Esophagus muscularis mucosa (tissue), 4 donors: ENCODE data around the gene ZRANB1. TPM values are rescaled to one million over a fixed set of nuclear protein-coding genes. Genes with fewer than 3 reads are reported as not detected.

ENCODE experiments used
- DNase-seq: peaks from one replicate; pipeline ENCODE4 v3.0.0-alpha.2; 2017; ENCODE audit errors: extremely low spot score
- H3K27ac ChIP-seq, 4 donors: fragments of 200-600 bp; sonication (generic); replicated peaks in 1 of 4; 1 replicate in 3 of 4; 2 replicates in 1 of 4; pipeline ENCODE4 v1.5.1; 2016 to 2019; ENCODE audit warnings: mild to moderate bottlenecking in 1 of 4
- H3K27me3 ChIP-seq, 4 donors: fragments of 200-600 bp; sonication (generic); one replicate each; pipeline versions ENCODE4 v1.5.1 to v1.6.0; 2016 to 2019
- H3K36me3 ChIP-seq, 4 donors: fragments of 200-600 bp; sonication (generic); one replicate each; pipeline ENCODE4 v1.5.1; 2016 to 2019
- H3K4me1 ChIP-seq, 4 donors: fragments of 200-600 bp; sonication (generic); one replicate each; pipeline ENCODE4 v1.5.1; 2016 to 2019
- H3K4me3 ChIP-seq, 4 donors: fragments of 200-600 bp; sonication (generic); 1 replicate in 2 of 4; 2 replicates in 2 of 4; pipeline ENCODE4 v1.5.1; 2016 to 2019; ENCODE audit warnings: mild to moderate bottlenecking in 4 of 4, moderate library complexity in 1 of 4
- H3K9me3 ChIP-seq, 4 donors: fragments of 200-600 bp; sonication (generic); 1 replicate in 3 of 4; 2 replicates in 1 of 4; pipeline ENCODE4 v1.5.1; 2016 to 2019
- EP300 ChIP-seq: sonication (generic); formaldehyde crosslinking; IDR thresholded peaks from one replicate; pipeline ENCODE4 v1.6.1; 2017; ENCODE audit warnings: antibody characterized with exemption
- POLR2A ChIP-seq: fragments of 450-650 bp; IDR thresholded peaks from one replicate; pipeline ENCODE4 v1.6.1; 2017; ENCODE audit warnings: antibody characterized with exemption, moderate library complexity, mild to moderate bottlenecking, low read depth
- POLR2AphosphoS5 ChIP-seq, 2 donors: sonication (generic); formaldehyde crosslinking; IDR thresholded peaks; one replicate each; pipeline ENCODE4 v1.6.1; 2017; ENCODE audit warnings: antibody characterized with exemption in 2 of 2
- WGBS: methylation state at CpG from one replicate; pipeline ENCODE4 v1.1.5; 2018; 5-methylcytosine and 5-hydroxymethylcytosine counted together
- intact Hi-C: fragments of 100-400 bp; cut with DNase I; formaldehyde crosslinking; loops from one replicate; pipeline ENCODE4 v1.15.1; 2023
- total RNA-seq, 4 donors: library from RNA; depleted of rRNA; stranded (reverse); fragments of >200 nt; gene quantifications; one replicate each; pipeline versions ENCODE4 v1.1.0 to v1.2.1, GENCODE V29; 2016
- TF ChIP-seq, protein P1 (sequence below), 3 experiments: fragments of 200-600 bp in 2 of 3; fragments of 450-650 bp in 1 of 3; sonication (generic) in 2 of 3; IDR thresholded peaks; one replicate each; pipeline ENCODE4 v1.5.1; 2017 to 2019; ENCODE audit warnings: antibody characterized with exemption in 3 of 3, mild to moderate bottlenecking in 2 of 3, moderate library complexity in 1 of 3

The ZRANB1 gene
- total RNA-seq, 4 donors from 2014 or later, result 30.7 to 42.9 (median 34.8) TPM

DNA sequence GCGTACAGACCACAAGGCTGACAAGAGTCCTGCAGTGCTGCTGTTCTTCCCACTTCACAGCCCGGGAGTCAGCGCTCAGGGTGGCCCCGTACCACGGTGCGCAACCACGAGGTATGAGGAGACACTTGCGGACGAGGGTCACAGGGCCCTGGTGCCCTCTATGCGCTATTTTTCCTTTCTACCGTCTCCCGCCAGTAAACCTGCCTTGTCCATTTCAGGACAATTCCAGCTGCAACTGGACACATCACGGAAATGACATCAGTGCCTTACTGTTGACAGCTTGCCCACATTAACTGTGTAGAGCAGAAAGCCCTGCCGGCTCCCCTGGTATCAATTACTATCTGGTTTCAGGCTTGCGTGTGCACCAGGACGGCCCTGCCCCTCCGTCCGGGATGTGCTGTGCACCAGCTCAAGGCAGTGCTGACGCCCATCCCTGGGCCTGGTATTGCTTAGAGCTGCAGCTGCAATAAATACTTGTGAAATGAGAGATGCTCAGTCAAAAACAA lies 65.1 kb downstream of the ZRANB1 start:
- no peaks in the 10 kb centered on the region for H3K27me3 ChIP-seq

DNA sequence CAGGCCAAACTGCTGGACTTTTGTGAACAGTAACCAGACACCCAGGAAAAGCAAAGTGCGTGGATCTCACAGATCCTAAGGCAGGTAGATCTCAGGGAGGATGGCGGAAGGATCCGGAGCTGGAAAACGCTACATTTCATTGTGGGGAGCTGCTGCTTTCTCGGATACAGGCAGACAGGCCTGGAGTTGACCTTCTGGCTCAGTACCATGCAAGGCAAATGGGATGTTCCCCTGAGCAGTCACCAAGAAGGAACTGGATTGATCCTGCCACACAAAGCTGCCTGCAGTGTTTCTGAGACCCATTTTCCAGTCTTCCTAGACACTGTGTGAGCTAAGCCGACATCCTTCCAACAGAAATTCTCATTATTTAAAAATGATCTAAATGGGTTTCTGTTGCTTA lies 65.5 kb downstream of the ZRANB1 start:
- intact Hi-C loops, result no loop called here
- H3K9me3 ChIP-seq, result no peaks in the 10 kb centered on the region
- no peaks in the 10 kb centered on the region for H3K27me3 ChIP-seq
- TF ChIP-seq, protein P1, sequence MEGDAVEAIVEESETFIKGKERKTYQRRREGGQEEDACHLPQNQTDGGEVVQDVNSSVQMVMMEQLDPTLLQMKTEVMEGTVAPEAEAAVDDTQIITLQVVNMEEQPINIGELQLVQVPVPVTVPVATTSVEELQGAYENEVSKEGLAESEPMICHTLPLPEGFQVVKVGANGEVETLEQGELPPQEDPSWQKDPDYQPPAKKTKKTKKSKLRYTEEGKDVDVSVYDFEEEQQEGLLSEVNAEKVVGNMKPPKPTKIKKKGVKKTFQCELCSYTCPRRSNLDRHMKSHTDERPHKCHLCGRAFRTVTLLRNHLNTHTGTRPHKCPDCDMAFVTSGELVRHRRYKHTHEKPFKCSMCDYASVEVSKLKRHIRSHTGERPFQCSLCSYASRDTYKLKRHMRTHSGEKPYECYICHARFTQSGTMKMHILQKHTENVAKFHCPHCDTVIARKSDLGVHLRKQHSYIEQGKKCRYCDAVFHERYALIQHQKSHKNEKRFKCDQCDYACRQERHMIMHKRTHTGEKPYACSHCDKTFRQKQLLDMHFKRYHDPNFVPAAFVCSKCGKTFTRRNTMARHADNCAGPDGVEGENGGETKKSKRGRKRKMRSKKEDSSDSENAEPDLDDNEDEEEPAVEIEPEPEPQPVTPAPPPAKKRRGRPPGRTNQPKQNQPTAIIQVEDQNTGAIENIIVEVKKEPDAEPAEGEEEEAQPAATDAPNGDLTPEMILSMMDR (IDR thresholded peaks at IDR 0.05), result no peak
- TF ChIP-seq EP300 (no peak), POLR2AphosphoS5 (IDR thresholded peaks at IDR 0.05) (no peak), POLR2A (no peak)
- H3K36me3 ChIP-seq, result peaks cover 3 to 57% (median 27%) of the 10 kb centered on the region in 4 donors
- DNase-seq, result no peak
- WGBS, result 86% methylated on average over 6 of the region's 6 CpGs
- H3K4me1 ChIP-seq, result peaks cover 32 to 78% (median 47%) of the 10 kb centered on the region in 4 donors
- H3K4me3 ChIP-seq, result no peak overlapping the region
- peak overlapping the region in 2 of 4 donors; percentile 6 to 24 for H3K27ac ChIP-seq

More for the DNA sequence above, 65.1 kb downstream of the ZRANB1 start:
- TF ChIP-seq, protein P1 (IDR thresholded peaks at IDR 0.05), result no peak
- TF ChIP-seq EP300 (no peak), POLR2A (no peak), POLR2AphosphoS5 (IDR thresholded peaks at IDR 0.05) (no peak)
- peaks cover 29 to 78% (median 47%) of the 10 kb centered on the region in 4 donors for H3K4me1 ChIP-seq
- intact Hi-C loops, result no loop called here
- peak overlapping the region in 1 of 4 donors; percentile 6 for H3K27ac ChIP-seq
- H3K36me3 ChIP-seq, result peaks cover 8 to 57% (median 29%) of the 10 kb centered on the region in 4 donors
- no peak overlapping the region for H3K4me3 ChIP-seq
- 76% methylated on average over 17 of the region's 19 CpGs for WGBS
- H3K9me3 ChIP-seq, result no peaks in the 10 kb centered on the region
- no peak for DNase-seq

DNA sequence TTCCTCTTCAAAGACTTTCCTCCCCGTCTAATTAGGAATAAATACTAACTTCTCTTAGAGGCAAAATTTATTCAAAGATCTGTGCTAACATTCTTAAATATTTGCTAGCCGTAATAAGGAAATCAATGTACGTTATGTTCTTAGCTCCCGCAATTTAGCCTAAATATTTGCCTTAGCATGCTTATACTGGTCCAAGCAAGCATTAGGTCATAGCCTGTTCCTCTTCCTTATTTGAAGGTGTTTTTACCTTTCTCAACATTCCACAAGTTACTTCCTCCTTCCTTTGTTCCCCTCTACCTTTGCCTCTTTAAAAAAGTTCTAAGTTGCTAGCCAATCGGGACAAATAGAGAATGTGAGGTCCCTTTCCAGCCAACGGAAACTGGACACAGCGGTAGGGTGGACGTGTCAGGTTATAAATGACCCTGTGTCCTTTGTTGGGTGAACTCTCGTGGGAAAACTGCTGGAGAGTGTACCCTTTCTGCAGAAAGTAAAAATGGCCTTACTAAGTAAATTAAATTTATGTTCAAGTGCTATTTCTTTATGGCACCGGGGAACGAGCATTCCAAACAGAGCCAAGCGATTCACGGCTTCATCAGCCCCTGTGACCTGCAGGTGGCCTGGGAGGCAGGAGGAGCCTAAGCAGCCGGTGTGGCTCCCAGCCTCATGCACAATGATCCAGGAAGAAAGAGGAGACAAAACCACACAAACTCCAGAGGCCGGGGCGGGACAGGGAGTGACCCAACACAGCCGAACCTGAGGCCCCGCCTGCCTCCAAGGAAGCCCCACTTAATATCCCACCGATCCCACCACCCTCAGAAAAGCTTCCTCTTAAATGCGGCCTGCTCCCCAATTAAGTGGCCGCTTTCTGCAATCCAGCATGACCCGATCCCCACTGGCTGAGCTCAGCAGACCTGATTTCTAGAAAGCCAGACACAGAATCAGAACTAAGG lies 67.0 kb downstream of the ZRANB1 start:
- no peak for DNase-seq
- WGBS, result 89% methylated on average over 22 of the region's 22 CpGs
- Histone ChIP-seq H3K36me3 (peaks cover 0 to 48% (median 16%) of the 10 kb centered on the region in 4 donors), H3K9me3 (no peaks in the 10 kb centered on the region), H3K27ac (peak overlapping the region in 1 of 4 donors; percentile 24), H3K4me1 (peaks cover 39 to 78% (median 46%) of the 10 kb centered on the region in 4 donors), H3K4me3 (no peak overlapping the region), H3K27me3 (no peaks in the 10 kb centered on the region)
- intact Hi-C loops, result no loop called here
- TF ChIP-seq EP300 (no peak), POLR2AphosphoS5 (IDR thresholded peaks at IDR 0.05) (no peak)

DNA sequence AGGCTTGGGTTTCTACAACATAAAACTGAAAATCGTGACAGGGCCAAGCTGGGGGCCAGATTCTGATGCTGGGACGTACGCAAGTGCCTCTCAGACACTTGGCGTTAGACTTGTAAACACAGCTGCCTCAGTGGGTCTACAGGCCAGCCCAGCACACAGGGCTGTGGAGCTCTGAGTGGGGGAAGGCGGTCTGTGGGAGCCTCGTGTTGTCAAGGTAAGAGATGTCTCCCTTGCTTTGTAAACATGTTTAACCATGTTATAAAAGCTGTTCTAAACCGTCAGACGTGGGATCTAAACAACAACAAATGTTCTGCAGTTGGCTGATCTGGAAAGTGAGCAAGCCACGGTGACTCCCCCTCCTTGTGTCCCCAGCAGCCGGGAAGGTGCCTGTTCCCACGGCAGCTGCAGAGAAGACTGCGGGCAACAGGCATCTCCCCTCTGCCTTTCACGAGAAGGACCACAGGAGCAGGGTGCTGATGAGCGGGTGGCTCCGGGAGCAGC lies 67.8 kb downstream of the ZRANB1 start:
- no peak for DNase-seq
- peak overlapping the region in 1 of 4 donors; percentile 24 for H3K27ac ChIP-seq
- TF ChIP-seq POLR2A (no peak), EP300 (no peak), POLR2AphosphoS5 (IDR thresholded peaks at IDR 0.05) (no peak)
- TF ChIP-seq, protein P1 (IDR thresholded peaks at IDR 0.05), result no peak
- H3K4me3 ChIP-seq, result no peak overlapping the region
- peaks cover 47 to 80% (median 54%) of the 10 kb centered on the region in 4 donors for H3K4me1 ChIP-seq
- intact Hi-C loops, result no loop called here
- peaks cover 0 to 43% (median 15%) of the 10 kb centered on the region in 4 donors for H3K36me3 ChIP-seq
- H3K27me3 ChIP-seq, result no peaks in the 10 kb centered on the region
- no peaks in the 10 kb centered on the region for H3K9me3 ChIP-seq
- WGBS, result 86% methylated on average over 15 of the region's 15 CpGs

DNA sequence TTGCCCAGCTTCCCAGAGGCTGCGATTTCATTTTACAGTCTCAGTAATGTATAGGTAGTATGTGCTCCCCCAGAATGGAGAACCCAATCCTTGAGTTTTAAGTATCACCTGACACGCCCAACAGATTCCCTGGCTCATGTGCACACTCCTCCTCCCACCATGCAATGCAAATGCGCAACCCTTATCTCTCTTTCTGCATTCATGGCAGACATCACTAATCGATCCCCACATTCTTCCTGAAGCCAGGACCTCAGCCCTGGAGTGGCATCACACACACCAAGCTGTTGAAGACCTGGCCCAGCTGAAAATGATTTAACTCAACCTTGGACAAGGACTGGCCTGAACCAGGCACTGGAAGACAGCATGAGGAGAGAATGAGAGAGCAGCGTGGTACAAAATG lies 68.4 kb downstream of the ZRANB1 start:
- Histone ChIP-seq H3K27ac (no peak overlapping the region), H3K27me3 (no peaks in the 10 kb centered on the region), H3K4me3 (no peak overlapping the region), H3K36me3 (peaks cover 0 to 37% (median 11%) of the 10 kb centered on the region in 4 donors), H3K9me3 (no peaks in the 10 kb centered on the region), H3K4me1 (peaks cover 53 to 83% (median 60%) of the 10 kb centered on the region in 4 donors)
- 97% methylated on average over 5 of the region's 5 CpGs for WGBS
- DNase-seq, result no peak
- TF ChIP-seq, protein P1 (IDR thresholded peaks at IDR 0.05), result no peak
- TF ChIP-seq EP300, result no peak
- TF ChIP-seq POLR2AphosphoS5 (IDR thresholded peaks at IDR 0.05), result no peak
- no peak for TF ChIP-seq POLR2A
- intact Hi-C loops, result no loop called here
